H1 (cell line): ENCODE results near the gene C22orf39.

Experiments used
- JUN ChIP-seq: IDR thresholded peaks from 2 replicates; pipeline ENCODE4 v1.6.1; 2011; ENCODE audit warnings: low read depth, mild to moderate bottlenecking, improper control_type of control experiment, low read length
- NRF1 ChIP-seq: IDR thresholded peaks from 2 replicates; pipeline ENCODE4 v1.6.1; 2011; ENCODE audit warnings: mild to moderate bottlenecking, low read depth, low read length, improper control_type of control experiment
- POLR2A ChIP-seq, 2 experiments: IDR thresholded peaks; 1 replicate in 1 of 2; 2 replicates in 1 of 2; pipeline ENCODE4 v1.6.1; 2011; ENCODE audit warnings: low read depth in 2 of 2, low read length in 2 of 2, mild to moderate bottlenecking in 2 of 2; ENCODE audit errors: control extremely low read depth in 1 of 2
- SP1 ChIP-seq: IDR thresholded peaks from 2 replicates; pipeline ENCODE4 v1.6.1; 2011; ENCODE audit warnings: low read depth, low read length
- TAF1 ChIP-seq: IDR thresholded peaks from 2 replicates; pipeline ENCODE4 v1.6.1; 2011; ENCODE audit warnings: mild to moderate bottlenecking, low read depth, low read length
- YY1 ChIP-seq: IDR thresholded peaks from 2 replicates; pipeline ENCODE4 v1.6.1; 2011; ENCODE audit warnings: low read depth, mild to moderate bottlenecking, low read length
- TF ChIP-seq, protein P1 (sequence below), 3 experiments: IDR thresholded peaks; 1 replicate in 2 of 3; 2 replicates in 1 of 3; pipeline versions ENCODE4 v1.5.1 to v1.6.1; 2011; ENCODE audit warnings: low read length in 3 of 3, mild to moderate bottlenecking in 3 of 3, inconsistent platforms in 2 of 3, low read depth in 1 of 3, moderate library complexity in 1 of 3; ENCODE audit not compliant: insufficient read depth in 1 of 3; ENCODE audit errors: control extremely low read depth in 1 of 3

DNA sequence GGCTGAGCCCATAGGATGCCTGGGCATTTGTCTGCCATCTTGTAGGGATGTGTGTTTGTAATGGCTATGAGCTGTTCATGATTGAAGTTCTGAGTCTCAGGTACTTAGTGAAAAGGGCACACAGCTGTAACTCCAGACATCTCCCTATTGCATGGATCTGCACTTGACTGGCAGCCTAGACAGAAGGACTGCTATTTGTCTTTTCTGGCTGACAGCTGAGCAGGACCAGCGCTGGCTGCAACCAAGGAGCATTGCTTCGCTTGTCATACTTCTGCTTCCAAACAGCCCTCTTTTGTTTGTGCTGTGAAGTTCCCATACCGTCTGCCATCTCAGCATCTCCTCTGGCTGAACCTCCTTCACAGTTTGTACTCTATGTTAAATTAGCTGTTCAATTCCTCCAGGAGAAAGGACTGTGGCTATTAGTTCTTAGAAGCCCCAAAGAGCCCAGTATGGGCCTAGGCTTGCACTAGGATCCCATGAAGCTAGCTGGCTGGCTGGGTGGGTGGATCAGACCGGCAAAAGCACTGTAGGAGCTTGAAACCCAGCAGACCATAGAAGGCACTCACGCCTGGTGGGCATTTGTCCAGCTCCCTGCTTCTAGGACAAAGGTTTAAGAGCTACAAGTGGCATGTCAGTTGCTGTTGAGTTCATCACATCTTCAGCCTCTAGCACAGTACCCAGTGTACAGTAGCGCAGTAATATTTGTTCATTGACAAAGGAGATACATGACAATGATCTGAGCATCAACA is 36.4 kb downstream of the C22orf39 start:
- TF ChIP-seq, protein P1, sequence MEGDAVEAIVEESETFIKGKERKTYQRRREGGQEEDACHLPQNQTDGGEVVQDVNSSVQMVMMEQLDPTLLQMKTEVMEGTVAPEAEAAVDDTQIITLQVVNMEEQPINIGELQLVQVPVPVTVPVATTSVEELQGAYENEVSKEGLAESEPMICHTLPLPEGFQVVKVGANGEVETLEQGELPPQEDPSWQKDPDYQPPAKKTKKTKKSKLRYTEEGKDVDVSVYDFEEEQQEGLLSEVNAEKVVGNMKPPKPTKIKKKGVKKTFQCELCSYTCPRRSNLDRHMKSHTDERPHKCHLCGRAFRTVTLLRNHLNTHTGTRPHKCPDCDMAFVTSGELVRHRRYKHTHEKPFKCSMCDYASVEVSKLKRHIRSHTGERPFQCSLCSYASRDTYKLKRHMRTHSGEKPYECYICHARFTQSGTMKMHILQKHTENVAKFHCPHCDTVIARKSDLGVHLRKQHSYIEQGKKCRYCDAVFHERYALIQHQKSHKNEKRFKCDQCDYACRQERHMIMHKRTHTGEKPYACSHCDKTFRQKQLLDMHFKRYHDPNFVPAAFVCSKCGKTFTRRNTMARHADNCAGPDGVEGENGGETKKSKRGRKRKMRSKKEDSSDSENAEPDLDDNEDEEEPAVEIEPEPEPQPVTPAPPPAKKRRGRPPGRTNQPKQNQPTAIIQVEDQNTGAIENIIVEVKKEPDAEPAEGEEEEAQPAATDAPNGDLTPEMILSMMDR (IDR thresholded peaks at IDR 0.05; ENCODE audit: control extremely low read depth in 1 of 3, insufficient read depth in 1 of 3, low read depth in 1 of 3, low read length in 3 of 3) = no peak
- no peak for TF ChIP-seq POLR2A (IDR thresholded peaks at IDR 0.05; ENCODE audit: control extremely low read depth in 1 of 2, low read depth in 2 of 2, low read length in 2 of 2)
- no peak for TF ChIP-seq JUN
- no peak for TF ChIP-seq YY1
- TF ChIP-seq TAF1 = no peak
- no peak for TF ChIP-seq NRF1
- TF ChIP-seq SP1 = no peak
